ENCODE measurements around the gene CARD19. TPM values are rescaled to one million over a fixed set of nuclear protein-coding genes. Genes with fewer than 3 reads are reported as not detected.

The CARD19 gene
- total RNA-seq (2014; rRNA removed; shearing (Covaris generic)) = 46.5 and 69.8 TPM in 2 replicates

- H3K27me3 ChIP-seq (ENCODE audit: control insufficient read depth, insufficient read depth, low read length) = peaks cover 3% of the 10 kb centered on the region; the same call in 1 of the 2 replicates
- H3K36me3 ChIP-seq (replicated peaks; ENCODE audit: control insufficient read depth, insufficient read depth, low read length) = no peaks in the 10 kb centered on the region
- peak; percentile 84 for DNase-seq
- peak within 1 kb of the TSS; percentile 79 for H3K4me3 ChIP-seq (ENCODE audit: insufficient read depth, low read depth, low read length)
These were observed at the start of gene CARD19 for GRCh38 chr9:93096131-93096802. Gene CARD19, plus strand, starts transcription at chr9:93096217. Its CDS starts 129 bp downstream, at chr9:93096346.

GRCh38 chr9:93048566-93049448 is 47.2 kb upstream of the CARD19 start:
- H3K27me3 ChIP-seq (ENCODE audit: control insufficient read depth, insufficient read depth, low read length) = no peaks in the 10 kb centered on the region
- no peak overlapping the region for H3K4me3 ChIP-seq (ENCODE audit: insufficient read depth, low read depth, low read length)
- no peak for DNase-seq
- no peaks in the 10 kb centered on the region for H3K36me3 ChIP-seq (replicated peaks; ENCODE audit: control insufficient read depth, insufficient read depth, low read length)

GRCh38 chr9:93049491-93049890 is 46.5 kb upstream of the CARD19 start:
- H3K4me3 ChIP-seq (ENCODE audit: insufficient read depth, low read depth, low read length) = no peak overlapping the region
- DNase-seq = no peak
- no peaks in the 10 kb centered on the region for H3K27me3 ChIP-seq (ENCODE audit: control insufficient read depth, insufficient read depth, low read length)
- H3K36me3 ChIP-seq (replicated peaks; ENCODE audit: control insufficient read depth, insufficient read depth, low read length) = no peaks in the 10 kb centered on the region

- no peak for DNase-seq
- Histone ChIP-seq H3K27me3 (ENCODE audit: control insufficient read depth, insufficient read depth, low read length) (no peaks in the 10 kb centered on the region), H3K4me3 (ENCODE audit: insufficient read depth, low read depth, low read length) (no peak overlapping the region), H3K36me3 (replicated peaks; ENCODE audit: control insufficient read depth, insufficient read depth, low read length) (no peaks in the 10 kb centered on the region)
These were observed 45.8 kb upstream of the CARD19 start for GRCh38 chr9:93050231-93050630.

- Histone ChIP-seq H3K27me3 (ENCODE audit: control insufficient read depth, insufficient read depth, low read length) (no peaks in the 10 kb centered on the region; the same call in 1 of the 2 replicates), H3K4me3 (ENCODE audit: insufficient read depth, low read depth, low read length) (no peak overlapping the region), H3K36me3 (replicated peaks; ENCODE audit: control insufficient read depth, insufficient read depth, low read length) (no peaks in the 10 kb centered on the region)
- DNase-seq = no peak
These were observed 44.3 kb upstream of the CARD19 start for GRCh38 chr9:93051680-93052089.

- DNase-seq = peak; percentile 84
- Histone ChIP-seq H3K4me3 (ENCODE audit: insufficient read depth, low read depth, low read length) (no peak overlapping the region), H3K27me3 (ENCODE audit: control insufficient read depth, insufficient read depth, low read length) (no peaks in the 10 kb centered on the region; the same call in 1 of the 2 replicates)
These were observed 43.1 kb upstream of the CARD19 start for GRCh38 chr9:93052791-93053540.

GRCh38 chr9:93053781-93054331 is 42.2 kb upstream of the CARD19 start:
- Histone ChIP-seq H3K36me3 (replicated peaks; ENCODE audit: control insufficient read depth, insufficient read depth, low read length) (no peaks in the 10 kb centered on the region), H3K27me3 (ENCODE audit: control insufficient read depth, insufficient read depth, low read length) (peaks cover 1% of the 10 kb centered on the region; the same call in 1 of the 2 replicates), H3K4me3 (ENCODE audit: insufficient read depth, low read depth, low read length) (no peak overlapping the region)
- no peak for DNase-seq

More at GRCh38 chr9:93052791-93053540, 43.1 kb upstream of the CARD19 start:
- H3K36me3 ChIP-seq (replicated peaks; ENCODE audit: control insufficient read depth, insufficient read depth, low read length) = no peaks in the 10 kb centered on the region

- peaks cover 1% of the 10 kb centered on the region; the same call in 1 of the 2 replicates for H3K27me3 ChIP-seq (ENCODE audit: control insufficient read depth, insufficient read depth, low read length)
- no peak for DNase-seq
- H3K4me3 ChIP-seq (ENCODE audit: insufficient read depth, low read depth, low read length) = no peak overlapping the region
- no peaks in the 10 kb centered on the region for H3K36me3 ChIP-seq (replicated peaks; ENCODE audit: control insufficient read depth, insufficient read depth, low read length)
These were observed 41.0 kb upstream of the CARD19 start for GRCh38 chr9:93054758-93055704.

GRCh38 chr9:93057042-93057702 is 38.8 kb upstream of the CARD19 start:
- peak; percentile 82 for DNase-seq
- Histone ChIP-seq H3K4me3 (ENCODE audit: insufficient read depth, low read depth, low read length) (no peak overlapping the region), H3K36me3 (replicated peaks; ENCODE audit: control insufficient read depth, insufficient read depth, low read length) (no peaks in the 10 kb centered on the region), H3K27me3 (ENCODE audit: control insufficient read depth, insufficient read depth, low read length) (peaks cover 1% of the 10 kb centered on the region; the same call in 1 of the 2 replicates)

GRCh38 chr9:93057703-93058354 is 38.2 kb upstream of the CARD19 start:
- Histone ChIP-seq H3K27me3 (ENCODE audit: control insufficient read depth, insufficient read depth, low read length) (peaks cover 1% of the 10 kb centered on the region; the same call in 1 of the 2 replicates), H3K36me3 (replicated peaks; ENCODE audit: control insufficient read depth, insufficient read depth, low read length) (no peaks in the 10 kb centered on the region), H3K4me3 (ENCODE audit: insufficient read depth, low read depth, low read length) (no peak overlapping the region)
- DNase-seq = peak; percentile 64

- Histone ChIP-seq H3K36me3 (replicated peaks; ENCODE audit: control insufficient read depth, insufficient read depth, low read length) (no peaks in the 10 kb centered on the region), H3K27me3 (ENCODE audit: control insufficient read depth, insufficient read depth, low read length) (peaks cover 1% of the 10 kb centered on the region; the same call in 1 of the 2 replicates), H3K4me3 (ENCODE audit: insufficient read depth, low read depth, low read length) (peak within 1 kb of the TSS; percentile 61)
- peak; percentile 99 for DNase-seq
These were observed 37.5 kb upstream of the CARD19 start, which contains the start of gene SUSD3 for GRCh38 chr9:93058355-93059010. Gene SUSD3, plus strand, starts transcription at chr9:93058701. Its CDS starts 42 bp downstream, at chr9:93058743.
